Tibial artery (tissue), 4 donors: Measurements from ENCODE around the gene TOMM7.

Experiments used
- DNase-seq, 2 donors: peaks; one replicate each; pipeline ENCODE4 v3.0.0-alpha.2; 2019
- H3K27ac ChIP-seq, 2 donors: fragments of 200-600 bp; sonication (generic) in 1 of 2; 1 replicate in 1 of 2; 2 replicates in 1 of 2; pipeline ENCODE4 v1.5.1; 2018 to 2019; ENCODE audit warnings: mild to moderate bottlenecking in 1 of 2
- H3K27me3 ChIP-seq, 2 donors: fragments of 200-600 bp; sonication (generic) in 1 of 2; one replicate each; pipeline versions ENCODE4 v1.5.1 to v1.6.0; 2016 to 2019
- H3K36me3 ChIP-seq, 3 donors: fragments of 200-600 bp; sonication (generic) in 2 of 3; one replicate each; pipeline ENCODE4 v1.5.1; 2016 to 2019; ENCODE audit warnings: mild to moderate bottlenecking in 2 of 3
- H3K4me1 ChIP-seq, 4 donors: fragments of 200-600 bp; sonication (generic) in 2 of 4; 1 replicate in 3 of 4; 2 replicates in 1 of 4; pipeline ENCODE4 v1.5.1; 2016 to 2019
- H3K4me3 ChIP-seq, 2 donors: fragments of 200-600 bp; sonication (generic) in 1 of 2; 1 replicate in 1 of 2; 2 replicates in 1 of 2; pipeline ENCODE4 v1.5.1; 2018 to 2019; ENCODE audit warnings: mild to moderate bottlenecking in 2 of 2
- H3K9me3 ChIP-seq, 3 donors: fragments of 200-600 bp; sonication (generic) in 1 of 3; one replicate each; pipeline ENCODE4 v1.5.1; 2016 to 2019
- CTCF ChIP-seq, 2 experiments: fragments of 200-600 bp in 1 of 2; fragments of 450-650 bp in 1 of 2; IDR thresholded peaks; one replicate each; pipeline ENCODE4 v1.5.1; 2017 to 2019; ENCODE audit warnings: antibody characterized with exemption in 2 of 2, mild to moderate bottlenecking in 1 of 2, moderate library complexity in 1 of 2
- intact Hi-C: fragments of 100-400 bp; cut with DNase I; formaldehyde crosslinking; loops from one replicate; pipeline ENCODE4 v1.15.0; 2023; ENCODE audit warnings: low total_unique reads

TOMM7 gene

GRCh38 chr7:22861576-22861975, 38.9 kb upstream of the TOMM7 start:
- Histone ChIP-seq H3K27me3 (no peaks in the 10 kb centered on the region), H3K4me3 (no peak overlapping the region), H3K9me3 (no peaks in the 10 kb centered on the region), H3K36me3 (peaks cover 0 to 4% (median 0%) of the 10 kb centered on the region in 3 donors), H3K4me1 (peaks cover 0 to 56% (median 21%) of the 10 kb centered on the region in 4 donors), H3K27ac (no peak overlapping the region)
- DNase-seq = no peak
- intact Hi-C loops = no loop called here
- TF ChIP-seq CTCF (IDR thresholded peaks at IDR 0.05) = no peak

GRCh38 chr7:22860784-22861482, 38.3 kb upstream of the TOMM7 start:
- DNase-seq = no peak
- Histone ChIP-seq H3K9me3 (no peaks in the 10 kb centered on the region), H3K27me3 (no peaks in the 10 kb centered on the region), H3K27ac (peak overlapping the region; percentile 42 to 65), H3K4me1 (peaks cover 0 to 56% (median 19%) of the 10 kb centered on the region in 4 donors), H3K4me3 (no peak overlapping the region), H3K36me3 (peaks cover 0 to 4% (median 0%) of the 10 kb centered on the region in 3 donors)
- intact Hi-C loops = no loop called here
- peak in 1 of 2 experiments; percentile 8 for TF ChIP-seq CTCF (IDR thresholded peaks at IDR 0.05)

- intact Hi-C loops = no loop called here
- Histone ChIP-seq H3K9me3 (no peaks in the 10 kb centered on the region), H3K4me3 (no peak overlapping the region), H3K27me3 (no peaks in the 10 kb centered on the region), H3K4me1 (peaks cover 0 to 58% (median 21%) of the 10 kb centered on the region in 4 donors), H3K27ac (peak overlapping the region; percentile 42 to 65), H3K36me3 (peaks cover 0 to 4% (median 0%) of the 10 kb centered on the region in 3 donors)
- no peak for DNase-seq
- TF ChIP-seq CTCF (IDR thresholded peaks at IDR 0.05) = no peak
Observed at GRCh38 chr7:22860337-22860736, 37.7 kb upstream of the TOMM7 start.

GRCh38 chr7:22859641-22860290, 37.1 kb upstream of the TOMM7 start:
- no peaks in the 10 kb centered on the region for H3K9me3 ChIP-seq
- DNase-seq = no peak
- peak overlapping the region; percentile 42 to 65 for H3K27ac ChIP-seq
- no peak overlapping the region for H3K4me3 ChIP-seq
- intact Hi-C loops = no loop called here
- no peak for TF ChIP-seq CTCF (IDR thresholded peaks at IDR 0.05)
- H3K36me3 ChIP-seq = peaks cover 0 to 4% (median 0%) of the 10 kb centered on the region in 3 donors
- H3K27me3 ChIP-seq = no peaks in the 10 kb centered on the region
- H3K4me1 ChIP-seq = peaks cover 0 to 58% (median 20%) of the 10 kb centered on the region in 4 donors

- Histone ChIP-seq H3K27me3 (no peaks in the 10 kb centered on the region), H3K4me3 (no peak overlapping the region), H3K27ac (peak overlapping the region; percentile 39 to 65), H3K9me3 (no peaks in the 10 kb centered on the region), H3K36me3 (peaks cover 0 to 4% (median 0%) of the 10 kb centered on the region in 3 donors), H3K4me1 (peaks cover 0 to 55% (median 20%) of the 10 kb centered on the region in 4 donors)
- no peak for TF ChIP-seq CTCF (IDR thresholded peaks at IDR 0.05)
- no peak for DNase-seq
- intact Hi-C loops = no loop called here
Observed at GRCh38 chr7:22858640-22859561, 36.3 kb upstream of the TOMM7 start.
